Central memory CD4-positive, alpha-beta T cell (primary cell): ENCODE results near the gene EIF4EBP2.

ENCODE experiments used
- DNase-seq: peaks from one replicate; pipeline ENCODE4 v3.0.0; 2022
- total RNA-seq, 3 experiments: gene quantifications; one replicate each; lab custom pipeline; 2026; lab: John Stamatoyannopoulos, UW

Gene EIF4EBP2, protein sequence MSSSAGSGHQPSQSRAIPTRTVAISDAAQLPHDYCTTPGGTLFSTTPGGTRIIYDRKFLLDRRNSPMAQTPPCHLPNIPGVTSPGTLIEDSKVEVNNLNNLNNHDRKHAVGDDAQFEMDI
- total RNA-seq, result 95.9 to 163 (median 101) reads per million in 3 experiments

- DNase-seq, result peak; percentile 96
Observed at GRCh38 chr10:70404036-70404786, at the start of gene EIF4EBP2. Gene EIF4EBP2 (plus strand): TSS chr10:70404145. CDS start chr10:70404402, 257 bp downstream.

DNA sequence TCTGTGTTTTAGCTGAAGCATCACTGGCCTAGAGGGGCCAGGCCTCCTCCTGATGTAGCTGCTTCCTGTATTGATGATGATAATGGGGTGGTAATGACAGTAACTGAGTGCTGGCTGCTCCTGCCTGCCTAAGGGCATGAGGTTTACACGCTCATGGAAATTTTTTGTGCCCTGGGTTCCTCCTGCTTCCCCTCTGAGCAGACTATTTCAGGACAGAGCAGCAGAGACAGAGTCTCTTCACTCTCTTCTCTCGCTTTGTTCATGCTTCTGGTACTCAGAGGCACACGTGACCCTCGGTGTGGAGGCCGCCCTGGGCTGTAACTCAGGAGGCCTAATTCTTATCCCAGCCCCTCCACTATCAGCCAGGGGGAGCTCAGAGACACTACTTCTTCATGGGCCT is 49.4 kb upstream of the EIF4EBP2 start:
- DNase-seq, result no peak

GRCh38 chr10:70355051-70356021 is 48.6 kb upstream of the EIF4EBP2 start:
- DNase-seq, result no peak

DNA sequence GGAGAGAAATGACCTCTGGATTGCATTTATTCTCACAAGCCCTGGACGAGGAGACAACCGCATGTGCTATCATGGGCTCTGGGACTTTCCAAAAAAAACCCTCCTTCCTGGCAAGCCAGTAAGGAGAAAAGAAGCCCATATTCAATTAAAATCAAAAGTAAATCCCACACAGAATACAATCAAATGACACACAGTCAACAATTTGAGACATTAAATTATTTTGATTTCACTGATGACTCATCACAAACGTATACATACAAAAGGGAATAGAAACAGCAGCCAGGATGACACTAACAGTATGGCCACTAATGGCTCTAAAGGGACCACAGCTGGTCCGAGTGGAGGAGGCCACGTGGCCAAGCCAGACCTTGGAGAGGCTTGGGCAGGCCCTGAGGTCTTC is 46.4 kb upstream of the EIF4EBP2 start:
- DNase-seq, result no peak

GRCh38 chr10:70358446-70358845 is 45.5 kb upstream of the EIF4EBP2 start:
- no peak for DNase-seq

GRCh38 chr10:70359017-70359550 is 44.9 kb upstream of the EIF4EBP2 start:
- no peak for DNase-seq

DNA sequence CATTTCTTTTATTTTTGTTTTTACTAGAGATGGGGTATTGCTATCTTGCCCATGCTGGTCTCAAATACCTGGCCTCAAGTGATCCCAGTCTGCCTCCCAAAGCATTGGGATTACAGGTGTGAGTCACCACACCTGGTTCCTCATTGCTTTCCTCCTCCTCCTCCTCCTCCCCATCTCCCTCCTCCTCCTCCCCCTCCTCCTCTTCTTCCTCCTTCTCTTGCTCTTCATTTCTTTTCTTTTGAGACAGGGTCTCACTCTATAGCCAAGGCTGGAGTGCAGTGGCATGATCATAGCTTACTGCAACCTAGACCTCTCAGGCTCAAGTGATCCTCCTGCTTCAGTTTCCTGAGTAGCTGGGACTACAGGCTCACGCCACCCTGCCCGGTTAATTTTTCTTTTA is 43.7 kb upstream of the EIF4EBP2 start:
- no peak for DNase-seq

- DNase-seq, result no peak
Observed at GRCh38 chr10:70362328-70362727, 41.6 kb upstream of the EIF4EBP2 start.

DNA sequence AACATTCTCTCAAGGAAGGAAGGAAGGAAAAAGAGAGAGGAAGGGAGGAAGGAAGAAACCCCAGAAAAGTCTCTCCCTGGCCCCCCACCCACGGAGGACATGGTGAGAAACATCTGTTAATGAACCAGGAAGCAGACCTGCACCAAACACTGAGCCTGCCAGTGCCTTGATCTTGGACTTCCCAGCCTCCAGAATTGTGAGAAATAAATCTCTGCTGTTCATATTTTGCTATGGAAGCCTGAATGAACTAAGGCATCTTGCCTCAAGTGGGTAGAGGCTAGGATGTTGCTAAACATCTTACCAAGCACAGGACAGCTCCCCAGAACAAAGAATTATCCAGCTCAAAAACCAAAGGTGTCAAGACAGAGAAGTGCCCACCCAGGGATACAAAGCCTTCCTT is 40.7 kb upstream of the EIF4EBP2 start:
- DNase-seq, result no peak

GRCh38 chr10:70363971-70364771 is 39.8 kb upstream of the EIF4EBP2 start:
- peak; percentile 73 for DNase-seq

DNA sequence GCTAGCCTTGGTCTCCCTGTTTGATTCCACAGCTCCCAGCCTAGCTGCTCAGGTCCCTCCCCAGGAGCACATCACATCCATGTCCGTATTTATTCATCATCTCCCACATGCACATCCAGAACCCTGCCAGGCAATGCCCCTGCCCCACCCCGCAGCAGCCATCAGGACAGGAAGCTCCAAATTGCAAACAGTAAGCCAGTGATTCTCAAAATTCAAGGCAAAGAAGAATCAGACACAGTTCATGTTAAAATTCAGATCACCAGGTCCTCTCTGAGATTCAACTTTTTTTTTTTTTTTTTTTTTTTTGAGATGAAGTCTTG is 39.2 kb upstream of the EIF4EBP2 start:
- no peak for DNase-seq

- no peak for DNase-seq
Observed at GRCh38 chr10:70367195-70367796, 36.6 kb upstream of the EIF4EBP2 start.

GRCh38 chr10:70368774-70369482 is 35.0 kb upstream of the EIF4EBP2 start:
- DNase-seq, result no peak

DNA sequence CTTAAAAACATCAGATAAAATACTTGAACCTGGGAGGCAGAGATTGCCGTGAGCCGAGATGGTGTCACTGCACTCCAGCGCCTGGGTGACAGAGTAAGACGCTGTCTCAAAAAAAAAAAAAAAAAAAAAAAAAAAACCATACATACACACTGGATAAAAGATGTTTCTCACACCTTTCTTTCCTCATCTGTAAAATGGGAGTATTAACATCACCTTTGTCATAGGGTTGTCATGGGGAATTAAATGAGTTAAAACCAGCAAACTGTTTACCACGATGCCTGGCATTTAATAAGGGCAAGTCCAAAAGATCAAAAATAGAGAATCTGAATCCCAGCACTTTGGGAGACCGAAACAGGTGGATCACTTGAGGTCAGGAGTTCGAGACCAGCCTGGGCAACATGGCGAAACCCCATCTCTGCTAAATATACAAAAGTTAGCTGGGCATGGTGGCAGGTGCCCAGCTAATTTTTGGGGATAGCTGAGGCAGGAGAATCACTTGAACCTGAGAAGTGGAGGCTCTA is 34.4 kb upstream of the EIF4EBP2 start:
- no peak for DNase-seq

GRCh38 chr10:70370766-70371165 is 33.2 kb upstream of the EIF4EBP2 start:
- no peak for DNase-seq

DNA sequence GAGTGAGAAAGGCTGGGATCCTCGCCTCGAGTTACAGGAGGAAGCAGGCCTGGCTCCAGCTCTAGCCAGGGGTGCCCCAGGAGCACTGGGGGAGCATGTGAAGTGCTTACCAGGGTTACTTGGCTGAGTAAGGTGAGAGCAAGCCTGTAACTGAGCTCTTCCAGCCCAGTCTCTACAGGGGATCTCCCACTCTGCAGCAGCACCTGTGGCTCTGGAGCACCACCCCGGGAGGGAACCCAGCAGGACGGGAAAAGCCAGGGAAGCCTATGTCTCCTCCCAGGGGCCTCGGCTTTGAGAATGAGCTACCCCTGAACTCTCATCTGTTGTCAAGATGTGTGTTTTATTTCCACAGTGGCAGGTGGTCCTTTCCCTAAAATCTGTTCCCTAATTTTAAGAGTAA is 32.1 kb upstream of the EIF4EBP2 start:
- no peak for DNase-seq

DNA sequence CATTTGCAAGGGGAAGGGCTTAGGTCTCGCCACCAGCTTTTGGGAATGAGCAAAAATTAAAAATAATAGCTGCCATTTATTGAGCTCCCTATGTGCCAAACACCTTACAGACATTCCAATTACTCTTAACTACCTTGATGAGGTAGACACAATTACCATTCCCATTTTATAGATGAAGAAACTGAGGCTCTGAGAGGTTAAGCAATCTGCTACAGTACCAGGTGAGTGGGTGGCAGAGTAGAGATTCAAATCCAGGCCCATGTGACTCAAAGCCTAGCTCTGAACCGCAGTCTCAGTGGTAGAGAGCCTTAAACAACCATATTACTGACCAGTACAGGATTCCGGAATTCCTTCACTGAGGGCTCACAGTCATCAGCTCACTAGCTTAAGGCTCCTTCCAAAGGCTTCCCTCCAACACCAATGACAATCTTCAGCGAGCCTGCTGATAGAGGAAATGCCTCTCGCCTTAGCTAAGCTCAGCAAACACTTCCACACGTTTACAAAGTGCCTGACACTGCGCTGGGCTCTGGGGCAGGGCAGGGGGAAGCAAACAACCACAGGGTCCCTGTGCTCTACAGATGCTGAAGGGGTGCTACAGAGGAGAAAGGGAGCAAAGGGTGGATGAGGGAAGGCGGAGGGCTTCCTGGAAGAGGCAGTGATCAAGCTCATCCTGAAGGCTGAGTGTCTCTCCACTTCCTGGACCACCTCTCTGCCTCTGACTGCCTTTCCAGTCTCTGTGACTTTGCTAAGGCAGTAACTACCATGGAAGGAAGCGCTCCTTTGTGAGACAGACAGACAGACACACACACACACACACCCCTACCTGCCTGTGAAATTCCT is 28.9 kb upstream of the EIF4EBP2 start:
- DNase-seq, result no peak

DNA sequence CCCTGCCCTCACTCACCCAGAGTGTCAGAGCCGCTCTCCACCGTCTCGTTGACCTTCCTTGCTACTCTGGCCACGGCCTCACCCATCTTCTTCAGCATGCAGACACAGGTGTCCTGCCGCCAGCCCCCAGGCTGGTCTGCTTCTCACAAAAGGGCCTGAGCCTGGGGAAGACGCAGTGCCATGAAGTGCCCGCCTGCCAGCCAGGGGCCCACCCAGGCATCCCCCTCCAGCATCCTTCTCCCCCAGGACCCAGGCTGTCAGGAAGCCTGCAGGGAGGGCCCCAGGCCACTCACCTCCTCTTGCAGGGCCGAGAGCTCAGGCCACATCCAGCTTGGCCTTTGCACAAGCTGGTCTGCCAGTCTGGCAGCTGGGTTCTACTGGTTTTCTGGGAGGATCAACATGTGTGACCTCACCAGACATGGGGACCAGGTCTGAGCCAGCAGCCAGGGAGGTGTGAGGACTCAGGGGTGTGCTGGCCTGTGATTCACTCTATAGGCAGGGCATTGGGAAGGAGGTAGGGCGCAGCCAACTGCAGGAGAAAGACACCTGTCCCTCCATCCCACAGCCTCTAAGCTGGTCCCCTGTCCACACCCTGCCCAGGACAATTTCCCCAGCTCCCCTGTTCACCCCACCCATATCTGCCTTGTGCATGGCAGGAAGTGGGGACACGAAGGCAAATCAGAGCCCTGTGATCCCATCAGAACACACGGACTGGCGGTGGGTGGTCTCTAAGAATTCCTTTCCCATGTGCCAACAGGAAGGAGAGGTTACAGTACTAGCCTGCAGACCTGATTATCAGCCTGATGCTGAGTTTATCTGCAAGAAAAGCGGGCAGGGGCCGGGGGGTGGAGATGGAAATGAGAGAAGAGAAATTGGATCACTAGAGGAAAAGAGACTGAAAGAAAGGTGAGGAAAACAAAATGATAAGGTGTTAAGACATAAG is 27.2 kb upstream of the EIF4EBP2 start:
- DNase-seq, result no peak

DNA sequence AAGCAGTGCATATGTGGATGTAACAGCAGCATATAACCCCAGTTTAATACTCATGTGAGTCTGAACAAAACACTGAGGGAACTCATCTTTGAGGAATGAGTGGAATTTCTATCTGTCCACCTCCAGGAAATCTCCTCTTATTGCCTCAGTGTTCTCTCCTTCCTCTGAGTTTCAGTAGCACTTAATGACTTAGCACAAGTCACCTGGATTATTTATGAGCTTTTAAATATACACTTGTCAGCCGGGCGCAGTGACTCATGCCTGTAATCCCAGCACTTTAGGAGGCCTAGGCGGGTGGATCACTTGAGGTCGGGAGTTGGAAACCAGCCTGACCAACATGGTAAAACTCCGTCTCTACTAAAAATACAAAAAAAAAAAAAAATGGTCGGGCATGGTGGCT is 25.8 kb upstream of the EIF4EBP2 start:
- no peak for DNase-seq
